Measurements from ENCODE around the gene GNG12.

GNG12 gene

DNA sequence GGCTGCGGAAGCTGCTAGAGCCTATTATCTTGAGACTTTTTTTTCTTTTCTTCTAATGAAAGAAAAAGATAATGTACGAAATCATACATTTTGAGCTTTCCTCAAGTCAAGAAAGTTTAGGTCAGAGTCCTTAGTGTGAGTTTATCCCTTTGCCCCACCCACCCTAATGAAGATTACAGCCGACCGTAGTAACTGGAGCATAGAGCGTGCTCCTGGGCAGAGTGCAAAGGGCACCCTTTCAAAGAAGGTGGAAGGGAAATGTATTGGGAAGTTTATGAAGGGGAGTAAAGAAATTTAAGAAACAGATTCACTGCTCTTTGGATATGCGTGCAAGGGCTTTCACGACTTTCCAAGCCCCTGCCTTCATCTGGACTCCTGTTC is 17.2 kb downstream of the GNG12 start:
- H3K4me1 Mint-ChIP-seq: peaks cover 2 to 6% of the 10 kb centered on the region in 2 donors
- no peaks in the 10 kb centered on the region for H3K36me3 Mint-ChIP-seq
- ATAC-seq (replicated peaks) (no peak), DNase-seq (no peak)
- no peaks in the 10 kb centered on the region for H3K9me3 Mint-ChIP-seq
- no peak overlapping the region for H3K4me3 Mint-ChIP-seq
- peaks cover 8 to 21% of the 10 kb centered on the region in 2 donors for H3K27me3 Mint-ChIP-seq
- no peak overlapping the region for H3K27ac Mint-ChIP-seq

DNA sequence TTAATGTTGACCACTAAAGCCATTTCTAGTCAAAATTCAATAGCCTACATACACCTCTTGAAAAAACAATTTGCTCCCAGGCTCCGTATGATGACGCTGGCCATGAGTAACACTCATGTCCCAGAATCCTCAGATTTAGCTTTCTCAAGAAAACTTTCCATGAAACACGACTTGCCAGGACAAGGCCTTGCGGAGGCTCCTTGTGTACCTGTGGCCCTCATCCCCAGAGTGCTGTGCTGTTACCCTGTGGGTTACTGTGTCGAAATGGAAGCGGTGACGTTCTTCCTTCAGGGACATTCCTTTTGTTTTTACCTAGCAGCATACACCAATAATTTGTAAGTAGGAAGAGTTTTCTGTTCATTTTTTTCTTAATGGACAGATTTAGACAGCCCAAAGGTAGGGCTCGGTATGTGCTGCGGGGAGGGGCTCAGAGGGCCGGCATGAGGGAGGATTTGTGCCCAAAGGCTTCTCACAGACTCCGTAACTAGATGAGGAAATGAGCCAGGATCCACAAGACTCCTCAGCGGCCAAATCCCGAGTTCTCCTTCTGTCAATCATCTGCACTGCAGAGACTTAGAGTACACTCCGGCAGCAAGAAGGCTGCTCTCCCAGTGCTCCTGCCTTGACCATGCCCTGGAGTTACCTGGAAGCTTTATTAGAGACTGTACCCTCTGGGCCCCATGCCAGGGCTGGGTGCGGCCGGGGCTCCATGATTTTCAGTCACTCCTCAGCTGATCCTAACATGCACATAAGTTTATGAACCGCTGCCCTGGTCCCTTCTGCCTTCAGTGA is 17.8 kb downstream of the GNG12 start:
- no peak for DNase-seq
- no peaks in the 10 kb centered on the region for H3K9me3 Mint-ChIP-seq
- no peak overlapping the region for H3K27ac Mint-ChIP-seq
- peaks cover 2 to 6% of the 10 kb centered on the region in 2 donors for H3K4me1 Mint-ChIP-seq
- H3K4me3 Mint-ChIP-seq: no peak overlapping the region
- H3K36me3 Mint-ChIP-seq: no peaks in the 10 kb centered on the region
- H3K27me3 Mint-ChIP-seq: peaks cover 8 to 21% of the 10 kb centered on the region in 2 donors
- no peak for ATAC-seq (replicated peaks)

DNA sequence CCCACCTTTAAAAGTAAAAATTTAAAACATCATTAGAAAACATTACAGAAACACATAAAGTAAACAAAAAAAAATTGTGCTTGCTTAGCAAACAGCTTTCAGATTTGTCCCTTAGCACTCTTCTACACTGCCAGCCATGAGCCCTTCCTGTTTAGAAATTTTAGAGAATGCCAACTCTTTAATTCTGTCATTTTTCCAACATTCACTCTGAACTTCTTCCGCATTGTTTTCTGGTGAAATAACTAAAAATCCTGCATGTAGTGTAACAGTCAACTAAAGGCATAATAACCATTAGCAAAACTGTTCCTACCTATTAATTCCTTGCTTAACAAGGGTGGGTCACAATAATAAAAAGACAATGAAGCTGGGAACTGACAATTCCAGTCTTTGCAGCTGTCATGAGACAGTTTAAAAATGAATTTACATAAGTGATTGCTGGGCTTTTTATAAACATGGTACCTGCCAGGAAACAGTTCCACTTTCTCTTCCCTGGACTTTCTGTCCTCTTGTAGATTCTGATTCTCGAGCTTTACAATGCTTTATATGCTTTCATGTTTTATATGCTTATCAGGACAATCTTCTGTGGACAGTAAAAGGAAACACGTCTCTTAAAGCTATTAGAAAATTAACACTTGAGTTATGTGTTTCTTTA is 19.0 kb downstream of the GNG12 start:
- Mint-ChIP-seq H3K27ac (no peak overlapping the region), H3K9me3 (no peaks in the 10 kb centered on the region), H3K36me3 (no peaks in the 10 kb centered on the region), H3K4me1 (peaks cover 2 to 6% of the 10 kb centered on the region in 2 donors), H3K4me3 (no peak overlapping the region), H3K27me3 (peaks cover 8 to 23% of the 10 kb centered on the region in 2 donors)
- no peak for DNase-seq
- no peak for ATAC-seq (replicated peaks)

DNA sequence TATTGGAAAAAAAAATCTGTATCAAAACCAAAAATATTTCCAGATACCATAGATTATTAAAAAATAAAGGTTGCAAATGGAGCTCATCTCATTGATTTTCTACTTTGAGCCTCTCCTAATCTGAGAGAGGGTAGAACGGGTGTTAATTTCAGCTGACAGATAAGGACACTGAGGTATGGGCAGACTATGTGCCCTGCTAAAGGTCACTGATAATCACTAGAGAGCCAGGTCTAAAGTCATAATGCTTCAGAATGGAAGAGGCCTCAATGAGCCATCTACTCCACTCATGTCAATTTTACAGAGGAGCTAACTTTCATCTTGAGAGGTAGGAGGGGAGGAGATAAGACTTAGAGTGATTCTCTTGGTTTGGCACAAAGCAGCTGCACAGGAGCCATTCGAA is 21.0 kb downstream of the GNG12 start:
- no peaks in the 10 kb centered on the region for H3K36me3 Mint-ChIP-seq
- no peak overlapping the region for H3K27ac Mint-ChIP-seq

DNA sequence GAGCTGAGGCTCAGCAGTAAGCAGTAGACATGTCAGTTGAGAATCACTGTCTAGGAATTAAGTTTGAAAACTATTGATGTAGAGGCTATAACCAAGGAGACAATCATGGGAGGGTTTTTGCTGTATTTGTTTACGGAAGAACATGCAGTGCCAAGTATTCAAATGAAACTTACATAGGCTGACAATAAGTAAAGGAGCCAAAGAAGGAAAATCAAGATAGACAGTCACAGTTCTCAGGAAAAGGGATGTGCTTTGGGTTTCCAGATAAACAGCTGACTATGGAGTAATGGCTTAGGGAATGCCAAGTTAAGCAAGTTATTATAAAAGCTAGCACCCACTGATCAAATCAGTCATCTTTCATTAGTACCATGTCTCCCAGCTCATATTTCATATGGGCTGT is 21.5 kb downstream of the GNG12 start:
- Mint-ChIP-seq H3K4me1 (no peaks in the 10 kb centered on the region), H3K27ac (no peak overlapping the region), H3K27me3 (peaks cover 0 to 13% of the 10 kb centered on the region in 2 donors), H3K36me3 (no peaks in the 10 kb centered on the region), H3K4me3 (no peak overlapping the region), H3K9me3 (peaks cover 0 to 1% of the 10 kb centered on the region in 2 donors)
- DNase-seq (no peak), ATAC-seq (replicated peaks) (no peak)

More for the DNA sequence above, 21.0 kb downstream of the GNG12 start:
- peaks cover under 1 to 14% of the 10 kb centered on the region in 2 donors for H3K27me3 Mint-ChIP-seq
- no peaks in the 10 kb centered on the region for H3K4me1 Mint-ChIP-seq
- peaks cover 0 to 1% of the 10 kb centered on the region in 2 donors for H3K9me3 Mint-ChIP-seq
- ATAC-seq (replicated peaks) (no peak), DNase-seq (no peak)
- no peak overlapping the region for H3K4me3 Mint-ChIP-seq

DNA sequence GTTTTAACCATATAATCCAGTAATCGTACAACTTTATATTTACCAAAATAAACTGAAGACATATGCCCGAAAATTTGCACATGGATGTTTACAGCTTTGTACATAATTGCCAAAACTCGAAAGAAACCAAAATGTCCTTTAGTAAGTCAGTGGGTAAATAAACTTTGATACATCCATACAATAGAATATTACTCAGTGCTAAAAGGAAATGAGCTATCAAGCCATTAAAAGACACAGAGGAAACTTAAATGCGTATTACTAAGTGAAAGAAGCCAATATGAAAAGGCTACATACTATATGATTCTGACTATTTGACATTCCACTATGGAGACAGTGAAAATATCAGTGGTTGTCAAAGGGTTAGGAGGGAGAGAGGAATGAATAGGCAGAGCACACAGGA is 23.4 kb downstream of the GNG12 start:
- Mint-ChIP-seq H3K9me3 (peaks cover 0 to 1% of the 10 kb centered on the region in 2 donors), H3K4me3 (no peak overlapping the region), H3K4me1 (no peaks in the 10 kb centered on the region), H3K27ac (no peak overlapping the region), H3K27me3 (peaks cover 9 to 24% of the 10 kb centered on the region in 2 donors), H3K36me3 (no peaks in the 10 kb centered on the region)
- DNase-seq: no peak
- ATAC-seq (replicated peaks): no peak

DNA sequence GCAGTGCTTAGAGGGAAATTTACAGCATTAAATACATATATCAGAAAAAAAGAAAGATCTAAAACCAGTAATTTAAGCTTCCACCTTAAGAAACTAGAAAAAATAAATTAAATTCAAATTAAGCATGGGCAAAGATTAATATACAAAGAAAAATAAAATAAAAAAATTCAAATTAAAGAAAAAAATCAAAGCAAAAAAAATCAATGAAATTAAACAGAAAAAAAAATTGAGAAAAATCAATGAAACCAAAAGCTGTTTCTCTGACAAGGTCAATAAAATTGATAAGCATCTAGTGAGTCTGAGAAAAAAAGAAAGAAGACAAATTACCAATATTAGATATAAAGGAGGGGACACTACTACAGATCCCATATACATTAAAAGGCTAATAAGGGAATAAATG is 26.0 kb downstream of the GNG12 start:
- Mint-ChIP-seq H3K27ac (no peak overlapping the region), H3K4me1 (no peaks in the 10 kb centered on the region), H3K36me3 (no peaks in the 10 kb centered on the region), H3K27me3 (peaks cover 26 to 45% of the 10 kb centered on the region in 2 donors), H3K9me3 (peaks cover 0 to 1% of the 10 kb centered on the region in 2 donors), H3K4me3 (no peak overlapping the region)
- ATAC-seq (replicated peaks) (no peak), DNase-seq (no peak)

DNA sequence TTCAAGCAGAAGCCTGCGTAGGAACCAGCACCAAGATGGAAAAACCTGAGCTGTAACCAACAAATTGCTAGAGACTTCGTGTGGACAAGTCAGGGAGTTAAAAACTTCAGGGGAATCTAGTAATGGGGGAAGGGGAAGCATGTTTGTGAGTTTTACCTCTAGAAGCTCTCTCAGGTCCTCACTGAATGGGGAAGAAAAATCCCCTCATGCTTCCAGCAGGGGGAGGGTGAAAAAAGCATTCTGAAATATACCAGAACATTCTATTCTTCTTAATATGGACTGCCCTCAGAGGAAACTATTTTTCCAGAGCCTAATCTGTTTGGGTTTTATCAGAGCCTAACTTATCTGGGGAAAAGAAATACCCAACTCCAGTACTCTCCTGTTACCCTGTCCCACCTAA is 28.6 kb downstream of the GNG12 start:
- Mint-ChIP-seq H3K4me1 (no peaks in the 10 kb centered on the region), H3K36me3 (no peaks in the 10 kb centered on the region), H3K4me3 (no peak overlapping the region), H3K9me3 (peaks cover 0 to 1% of the 10 kb centered on the region in 2 donors), H3K27me3 (peaks cover 42 to 62% of the 10 kb centered on the region in 2 donors), H3K27ac (no peak overlapping the region)
- ATAC-seq (replicated peaks): no peak
- DNase-seq: no peak

DNA sequence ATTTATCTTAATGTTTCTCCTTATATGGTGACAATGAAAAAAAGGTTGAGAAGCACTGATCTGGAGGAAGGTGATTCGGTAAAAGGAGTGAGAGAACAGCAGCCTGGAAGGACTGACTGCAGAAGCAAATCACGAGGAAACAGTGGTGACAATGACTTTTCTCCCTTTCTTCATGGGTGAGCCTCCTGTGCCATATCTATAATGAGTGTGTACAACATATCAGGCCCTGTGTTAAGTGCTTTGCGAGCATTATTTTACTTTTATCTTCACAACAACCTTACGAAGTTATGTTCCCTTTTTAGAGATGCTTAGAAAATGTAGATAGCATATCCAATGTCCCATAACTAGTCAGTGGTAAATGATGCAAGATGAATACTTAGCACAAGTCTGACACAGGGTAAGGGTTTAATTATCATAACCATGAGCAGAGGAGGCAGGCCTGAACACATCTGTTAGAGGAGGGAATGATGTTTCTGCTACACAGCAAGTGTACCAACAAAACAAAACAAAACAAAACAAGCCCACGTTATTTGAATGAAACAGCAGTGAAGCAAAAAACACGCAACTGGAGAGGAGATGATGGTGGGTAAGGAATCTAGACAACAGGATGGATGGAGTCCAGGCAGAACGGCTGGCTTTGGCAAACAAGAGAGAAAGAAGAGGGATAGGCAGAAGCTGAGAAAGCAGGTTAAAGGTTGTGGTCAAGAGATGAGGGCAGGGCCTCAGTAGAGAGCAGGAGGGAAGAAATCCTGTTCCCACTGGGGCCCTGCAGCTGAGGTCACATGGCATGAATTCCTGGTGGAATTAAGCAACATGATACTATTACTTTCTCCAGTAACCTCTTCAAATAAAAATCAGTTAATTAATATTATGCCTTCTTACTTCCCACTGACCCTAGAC is 29.6 kb downstream of the GNG12 start:
- H3K4me1 Mint-ChIP-seq: no peaks in the 10 kb centered on the region
- peaks cover 42 to 57% of the 10 kb centered on the region in 2 donors for H3K27me3 Mint-ChIP-seq
- no peaks in the 10 kb centered on the region for H3K36me3 Mint-ChIP-seq
- no peak overlapping the region for H3K27ac Mint-ChIP-seq
- ATAC-seq (replicated peaks): no peak
- no peak overlapping the region for H3K4me3 Mint-ChIP-seq
- H3K9me3 Mint-ChIP-seq: peaks cover 0 to 1% of the 10 kb centered on the region in 2 donors
- no peak for DNase-seq

DNA sequence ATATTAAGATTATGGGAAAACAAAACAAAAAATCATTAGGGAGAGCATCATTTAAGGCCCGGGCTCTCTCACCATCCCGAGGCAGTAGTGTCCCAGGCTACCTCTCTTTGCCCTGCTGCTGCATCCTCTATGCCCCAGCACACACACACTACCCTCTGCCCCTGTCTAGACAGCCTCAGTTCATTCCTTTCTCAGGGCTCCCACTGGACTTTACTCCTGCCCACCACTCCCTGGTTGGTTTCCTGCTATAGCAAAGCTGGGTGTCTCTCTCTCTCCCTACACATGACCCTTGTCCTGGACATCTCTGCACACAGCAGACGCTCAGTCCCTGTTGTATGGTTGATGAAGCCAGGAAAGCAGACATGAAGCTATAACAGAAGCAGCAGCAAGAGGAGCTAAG is 30.7 kb downstream of the GNG12 start:
- DNase-seq (no peak), ATAC-seq (replicated peaks) (no peak)
- no peak overlapping the region for H3K27ac Mint-ChIP-seq
- H3K4me3 Mint-ChIP-seq: no peak overlapping the region
- H3K9me3 Mint-ChIP-seq: peaks cover 0 to 3% of the 10 kb centered on the region in 2 donors
- peaks cover 47 to 68% of the 10 kb centered on the region in 2 donors for H3K27me3 Mint-ChIP-seq
- H3K36me3 Mint-ChIP-seq: no peaks in the 10 kb centered on the region
- no peaks in the 10 kb centered on the region for H3K4me1 Mint-ChIP-seq

DNA sequence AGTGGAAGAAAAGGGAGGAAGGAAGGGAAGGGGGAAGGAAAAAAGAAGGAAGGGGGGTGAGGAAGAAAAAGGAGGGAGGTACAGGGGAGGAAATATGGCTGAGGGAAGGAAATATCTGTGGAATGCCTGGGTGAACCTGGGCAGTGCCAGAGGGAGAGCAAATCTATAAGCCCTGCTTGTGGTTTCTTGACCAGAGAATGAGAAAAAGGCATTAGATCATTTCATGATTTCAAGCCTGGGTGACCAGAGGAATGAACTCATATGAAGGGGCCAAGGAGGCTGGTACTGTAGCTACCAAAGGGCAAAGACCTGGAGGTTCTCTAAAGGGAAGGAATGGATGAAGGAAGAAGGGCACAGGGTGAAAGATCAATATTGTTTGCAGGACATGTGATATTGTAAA is 31.4 kb downstream of the GNG12 start:
- Mint-ChIP-seq H3K27me3 (peaks cover 47 to 74% of the 10 kb centered on the region in 2 donors), H3K27ac (no peak overlapping the region), H3K36me3 (no peaks in the 10 kb centered on the region), H3K9me3 (peaks cover 0 to 3% of the 10 kb centered on the region in 2 donors), H3K4me1 (no peaks in the 10 kb centered on the region), H3K4me3 (no peak overlapping the region)
- ATAC-seq (replicated peaks) (no peak), DNase-seq (no peak)

DNA sequence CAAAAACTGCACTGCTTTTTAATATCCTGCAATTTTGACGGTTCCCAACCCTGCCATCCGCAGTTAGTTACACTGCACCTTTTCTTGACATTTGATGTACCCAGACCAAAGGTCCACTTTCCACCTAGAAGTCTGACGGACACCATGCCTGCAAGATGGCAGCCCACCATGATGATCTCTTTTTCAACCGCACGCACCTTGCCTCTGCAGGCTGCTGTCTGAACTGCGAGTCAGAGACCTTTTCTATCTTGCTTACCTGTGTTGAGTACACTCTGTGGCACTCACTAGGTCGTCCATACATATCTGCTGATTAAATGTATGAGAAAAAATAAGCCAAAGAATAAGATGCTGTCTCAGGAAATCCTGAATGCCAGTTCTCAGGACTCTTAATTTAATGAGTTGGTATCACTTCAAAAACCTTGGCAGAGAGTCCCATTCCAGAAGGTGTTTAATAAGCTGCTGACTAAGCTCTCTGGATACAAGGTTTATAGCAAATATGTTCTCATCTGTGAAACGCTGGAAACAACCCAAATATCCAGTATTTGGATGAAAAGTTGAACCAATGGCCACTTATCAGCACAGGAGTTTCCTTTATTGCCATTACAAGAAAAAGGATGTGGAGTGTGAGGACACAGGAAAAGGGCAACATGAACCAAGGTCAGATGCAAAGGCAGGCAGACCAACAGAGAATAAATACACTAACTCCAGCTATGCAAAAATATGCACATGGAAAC is 37.9 kb downstream of the GNG12 start:
- no peak for ATAC-seq (replicated peaks)
- H3K27me3 Mint-ChIP-seq: peaks cover 21 to 23% of the 10 kb centered on the region in 2 donors

DNA sequence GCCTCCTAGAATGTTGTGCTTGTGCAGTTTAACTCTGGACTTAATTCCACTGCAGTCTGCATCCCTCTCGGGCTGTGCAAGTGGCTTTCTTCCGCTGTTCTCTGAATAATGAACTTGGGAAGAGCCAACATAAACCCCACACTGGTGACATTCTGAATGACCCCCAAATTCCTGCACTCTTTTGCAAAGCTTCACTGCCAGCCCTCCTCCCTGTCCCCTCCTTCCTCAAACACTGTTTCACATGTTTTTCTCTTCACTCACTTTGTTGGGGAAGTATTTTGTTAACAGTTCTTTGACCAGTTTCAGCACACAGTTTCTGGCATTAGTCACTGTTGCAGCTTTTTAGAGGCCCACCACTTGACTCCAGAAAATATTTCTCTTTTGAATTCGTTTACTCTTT is 39.7 kb downstream of the GNG12 start:
- DNase-seq: no peak
- ATAC-seq (replicated peaks): no peak
- Mint-ChIP-seq H3K36me3 (no peaks in the 10 kb centered on the region), H3K4me1 (no peaks in the 10 kb centered on the region), H3K9me3 (peaks cover 3 to 4% of the 10 kb centered on the region in 2 donors), H3K4me3 (no peak overlapping the region), H3K27ac (no peak overlapping the region), H3K27me3 (peaks cover 21 to 28% of the 10 kb centered on the region in 2 donors)

More for the DNA sequence above, 37.9 kb downstream of the GNG12 start:
- Mint-ChIP-seq H3K36me3 (no peaks in the 10 kb centered on the region), H3K4me3 (no peak overlapping the region), H3K9me3 (peaks cover 3 to 4% of the 10 kb centered on the region in 2 donors), H3K27ac (no peak overlapping the region), H3K4me1 (no peaks in the 10 kb centered on the region)
- DNase-seq: no peak
